Adrenal gland (tissue), 12 donors: ENCODE data around the gene IFI30. TPM values are rescaled to one million over a fixed set of nuclear protein-coding genes. Genes with fewer than 3 reads are reported as not detected.

Experiments
- DNase-seq, 7 donors: peaks; one replicate each; pipeline ENCODE4 v3.0.0-alpha.2; 2019 to 2020
- H3K27ac ChIP-seq, 5 donors: fragments of 200-600 bp; sonication (generic) in 4 of 5; 1 replicate in 3 of 5; 2 replicates in 2 of 5; pipeline versions ENCODE4 v1.5.1 to v1.8.0; 2016 to 2020; ENCODE audit warnings: mild to moderate bottlenecking in 1 of 5
- H3K27me3 ChIP-seq: fragments of 200-600 bp; 2 replicates; pipeline ENCODE4 v1.8.0; 2021
- H3K36me3 ChIP-seq, 2 donors: fragments of 200-600 bp; replicated peaks in 1 of 2; 1 replicate in 1 of 2; 2 replicates in 1 of 2; pipeline versions ENCODE4 v1.5.1 to v1.8.0; 2018 to 2022
- H3K4me1 ChIP-seq, 2 donors: fragments of 200-600 bp; replicated peaks in 1 of 2; 1 replicate in 1 of 2; 2 replicates in 1 of 2; pipeline versions ENCODE4 v1.5.1 to v1.8.0; 2018 to 2021
- H3K4me3 ChIP-seq, 4 donors: fragments of 200-600 bp; sonication (generic) in 3 of 4; one replicate each; pipeline ENCODE4 v1.5.1; 2016 to 2018
- H3K9me3 ChIP-seq, 3 donors: fragments of 200-600 bp; sonication (generic) in 1 of 3; replicated peaks in 1 of 3; 1 replicate in 2 of 3; 2 replicates in 1 of 3; pipeline versions ENCODE4 v1.5.1 to v1.8.0; 2016 to 2021
- CTCF ChIP-seq, 6 experiments: fragments of 450-650 bp in 4 of 6; fragments of 200-600 bp in 2 of 6; sonication (generic) in 1 of 6; IDR thresholded peaks; 1 replicate in 5 of 6; 2 replicates in 1 of 6; pipeline versions ENCODE4 v1.5.1 to v1.8.0; 2016 to 2021; ENCODE audit warnings: antibody characterized with exemption in 6 of 6, mild to moderate bottlenecking in 2 of 6, moderate library complexity in 1 of 6
- POLR2A ChIP-seq, 2 donors: fragments of 450-650 bp; IDR thresholded peaks; one replicate each; pipeline ENCODE4 v1.6.1; 2017; ENCODE audit warnings: antibody characterized with exemption in 2 of 2, mild to moderate bottlenecking in 2 of 2, moderate library complexity in 1 of 2
- WGBS, 4 donors: extraction: QIAGEN DNeasy Blood & Tissue Kit in 2 of 4; methylation state at CpG; one replicate each; pipeline versions ENCODE4 v1.1.5 to v1.1.7; 2013 to 2017; 5-methylcytosine and 5-hydroxymethylcytosine counted together
- intact Hi-C, 2 donors: fragments of 100-400 bp; cut with DNase I; formaldehyde crosslinking; loops; one replicate each; pipeline versions ENCODE4 v1.14.1 to v1.15.0; 2022 to 2023
- polyA plus RNA-seq, 3 donors: library from polyadenylated mRNA; stranded (reverse); fragments of 200-250 nt in 2 of 3; fragments of 350-450 nt in 1 of 3; fragmentation: Illumina TruSeq in 1 of 3; extraction: RNeasy Lipid Tissue Mini Kit (QIAGEN cat#74804) in 1 of 3; gene quantifications; one replicate each; pipeline ENCODE4 v1.2.3, GENCODE V29; 2013 to 2014
- total RNA-seq, 9 donors: library from RNA; depleted of rRNA in 4 of 9; stranded (reverse); fragments of >200 nt in 4 of 9; fragments of 120-200 nt in 1 of 9; fragmentation: NEBNext Ultra II Directional in 1 of 9; extraction: Animal tissue kit (Norgen Biotek cat#: 25700) in 1 of 9; gene quantifications; one replicate each; pipeline versions ENCODE4 v1.1.0 to v1.2.4, GENCODE V29; 2013 to 2023
- donor health status: healthy with polysubstance abuse.
- donor health status: Bipolar disorder and iron deficiency.
- donor health status: DM: yes; HTN: yes; CAD: no.
- donor health status: DM: no; HTN: no; CAD: no.
- donor health status: DM: no; HTN: no; CAD: no.
- donor health status: DM: yes; HTN: yes; CAD: no.

The IFI30 gene
- total and polyA plus RNA-seq, 12 donors: 99.2 to 372 (median 164) TPM

- peak in 1 of 6 experiments; percentile 47 for TF ChIP-seq CTCF (IDR thresholded peaks at IDR 0.05)
- no peak for TF ChIP-seq POLR2A (IDR thresholded peaks at IDR 0.05)
- no peaks in the 10 kb centered on the region for H3K27me3 ChIP-seq
- H3K4me3 ChIP-seq: peak overlapping the region in 2 of 4 donors; percentile 15 to 44
- intact Hi-C loops: no loop called here
- DNase-seq: no peak
- WGBS, 4 donors: 64 to 73% (median 69%) methylated on average over 5 of the region's 5 CpGs
- peaks cover 15 to 20% of the 10 kb centered on the region in 2 donors for H3K4me1 ChIP-seq
- peak overlapping the region in 4 of 5 donors; percentile 91 to 99 (median 96) for H3K27ac ChIP-seq
- H3K36me3 ChIP-seq: peaks cover 0 to 8% of the 10 kb centered on the region in 2 donors
- no peaks in the 10 kb centered on the region for H3K9me3 ChIP-seq
Observed at GRCh38 chr19:18191640-18192062, 18.0 kb downstream of the IFI30 start.

DNA sequence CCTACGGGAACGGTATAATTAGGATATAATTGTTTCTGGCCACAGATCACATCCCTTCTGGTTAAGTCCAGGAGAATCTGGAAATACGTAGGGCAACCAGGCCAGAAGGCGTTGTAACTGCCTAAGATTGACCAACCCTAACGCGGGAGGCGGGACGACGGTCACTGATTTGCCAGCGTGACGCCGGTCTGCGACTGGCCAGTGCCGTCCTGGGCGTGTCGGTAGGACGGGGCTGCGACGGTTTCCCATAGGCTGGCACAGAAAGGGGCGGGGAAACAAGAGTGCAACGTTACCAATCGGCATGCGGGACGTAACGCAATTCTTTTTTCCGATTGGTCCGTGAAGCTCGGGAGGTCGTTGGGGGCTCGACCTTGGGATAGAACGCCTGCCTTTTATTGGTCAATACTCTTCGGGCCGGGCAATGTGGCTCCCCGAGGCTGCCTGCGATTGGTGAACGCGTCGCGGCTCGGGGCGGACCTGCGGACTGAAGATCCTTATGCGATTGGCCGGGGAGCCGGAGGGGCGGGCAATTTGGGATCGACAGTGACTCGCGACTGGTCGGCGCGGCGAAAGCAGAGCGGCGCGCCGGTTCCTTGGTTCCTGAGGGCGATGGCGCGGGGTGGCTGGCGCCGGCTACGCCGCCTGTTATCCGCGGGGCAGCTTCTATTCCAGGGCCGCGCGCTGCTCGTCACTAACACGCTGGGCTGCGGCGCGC, 19.2 kb downstream of the IFI30 start, which contains the start of gene MPV17L2:
TSS of gene MPV17L2 (plus strand) at position 546 of the 715 bp plus-strand sequence. CDS start at position 610, 64 bp downstream.
- no peaks in the 10 kb centered on the region for H3K9me3 ChIP-seq
- peaks cover 15 to 20% of the 10 kb centered on the region in 2 donors for H3K4me1 ChIP-seq
- peak within 1 kb of the TSS; percentile 85 to 99 (median 95) for H3K27ac ChIP-seq
- intact Hi-C loops: no loop called here
- H3K27me3 ChIP-seq: no peaks in the 10 kb centered on the region
- 0% methylated on average over 27 to 74 of the region's 74 CpGs for WGBS, 4 donors
- DNase-seq: peak; percentile 99 to 100 (median 100)
- peak; percentile 90 to 96 for TF ChIP-seq POLR2A (IDR thresholded peaks at IDR 0.05)
- TF ChIP-seq CTCF (IDR thresholded peaks at IDR 0.05): peak in 1 of 6 experiments; percentile 5
- peaks cover 0 to 15% of the 10 kb centered on the region in 2 donors for H3K36me3 ChIP-seq
- H3K4me3 ChIP-seq: peak within 1 kb of the TSS; percentile 5 to 80 (median 76)

- intact Hi-C loops: no loop called here
- Histone ChIP-seq H3K27ac (peak overlapping the region; percentile 33 to 92 (median 83)), H3K4me3 (peak overlapping the region; percentile 5 to 80 (median 76)), H3K9me3 (no peaks in the 10 kb centered on the region), H3K4me1 (peaks cover 15 to 20% of the 10 kb centered on the region in 2 donors), H3K27me3 (no peaks in the 10 kb centered on the region), H3K36me3 (peaks cover 0 to 22% of the 10 kb centered on the region in 2 donors)
- 4 to 12% (median 5%) methylated on average over 8 to 46 of the region's 46 CpGs for WGBS, 4 donors
- TF ChIP-seq CTCF (IDR thresholded peaks at IDR 0.05) (no peak), POLR2A (IDR thresholded peaks at IDR 0.05) (no peak)
- DNase-seq: peak in 5 of 7 donors; percentile 35 to 67 (median 47)
Observed at GRCh38 chr19:18193388-18194180, 20.0 kb downstream of the IFI30 start.

- 41 to 53% (median 47%) methylated on average over 7 to 12 of the region's 12 CpGs for WGBS, 4 donors
- H3K36me3 ChIP-seq: peaks cover 0 to 28% of the 10 kb centered on the region in 2 donors
- intact Hi-C loops: no loop called here
Observed at GRCh38 chr19:18194181-18194530, 20.5 kb downstream of the IFI30 start.

More at GRCh38 chr19:18194181-18194530, 20.5 kb downstream of the IFI30 start:
- peak overlapping the region in 1 of 4 donors; percentile 76 for H3K4me3 ChIP-seq
- no peaks in the 10 kb centered on the region for H3K27me3 ChIP-seq
- no peak for TF ChIP-seq POLR2A (IDR thresholded peaks at IDR 0.05)
- no peak for TF ChIP-seq CTCF (IDR thresholded peaks at IDR 0.05)
- peak overlapping the region in 4 of 5 donors; percentile 76 to 92 (median 84) for H3K27ac ChIP-seq
- H3K9me3 ChIP-seq: no peaks in the 10 kb centered on the region
- DNase-seq: no peak
- H3K4me1 ChIP-seq: peaks cover 15 to 20% of the 10 kb centered on the region in 2 donors
